ENCODE measurements around the gene SLC43A1. TPM values are rescaled to one million over a fixed set of nuclear protein-coding genes. Genes with fewer than 3 reads are reported as not detected.

SLC43A1 gene
- total RNA-seq, 1 experiment from 2014 or later, result 238 TPM

DNA sequence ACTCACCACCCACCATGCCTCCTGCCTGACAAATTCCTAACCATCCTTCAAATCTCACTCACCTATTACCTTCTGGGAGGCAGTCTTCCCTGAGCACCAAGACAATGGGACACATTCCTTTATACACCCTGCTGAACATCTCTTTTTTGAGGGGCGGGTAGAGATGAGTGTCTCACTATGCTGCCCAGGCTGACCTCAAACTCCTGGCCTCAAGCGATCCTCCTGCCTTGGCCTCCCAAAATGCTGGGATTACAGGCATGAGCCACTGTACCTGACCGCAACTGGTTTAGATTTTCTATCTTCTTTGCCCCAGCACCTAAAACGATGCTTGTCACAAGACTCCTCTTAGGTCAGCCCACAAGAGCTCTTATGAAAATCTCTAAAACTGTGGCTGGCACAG, 7.9 kb upstream of the SLC43A1 start:
- H3K4me2 ChIP-seq (ENCODE audit: low read depth, low read length, poor library complexity, severe bottlenecking), result no peak overlapping the region
- no peaks in the 10 kb centered on the region; the same call in 1 of the 2 replicates for H3K4me1 ChIP-seq (ENCODE audit: low read length)

DNA sequence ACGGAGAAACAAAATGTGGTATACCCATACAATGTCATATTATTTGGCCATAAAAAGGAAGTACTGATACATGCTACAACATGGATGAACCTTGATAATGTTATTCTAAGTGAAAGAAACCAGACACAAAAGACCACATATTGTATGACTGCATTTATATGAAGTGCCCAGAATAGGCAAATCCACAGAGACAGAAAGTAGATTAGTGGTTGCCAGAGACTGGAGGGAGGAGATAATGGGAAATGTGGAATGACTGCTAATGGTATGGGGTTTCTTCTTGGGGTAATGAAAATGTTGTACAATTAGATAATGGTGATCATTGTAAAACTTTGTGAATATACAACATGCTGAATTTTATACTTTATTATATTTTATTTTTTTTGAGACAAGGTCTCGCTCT, 5.6 kb upstream of the SLC43A1 start:
- peaks cover 1% of the 10 kb centered on the region for H3K4me1 ChIP-seq (ENCODE audit: low read length)
- H3K4me2 ChIP-seq (ENCODE audit: low read depth, low read length, poor library complexity, severe bottlenecking), result no peak overlapping the region
- H3K9ac ChIP-seq (ENCODE audit: low read length), result no peak overlapping the region
- DNase-seq, result no peak
- H2AFZ ChIP-seq (ENCODE audit: low read length), result no peak overlapping the region
- no peaks in the 10 kb centered on the region for H3K27me3 ChIP-seq (ENCODE audit: low read length)
- H3K27ac ChIP-seq (ENCODE audit: low read length), result no peak overlapping the region
- no peaks in the 10 kb centered on the region for H3K36me3 ChIP-seq (ENCODE audit: insufficient read depth, low read length)
- H3K9me3 ChIP-seq (ENCODE audit: low read length), result no peaks in the 10 kb centered on the region
- H3K4me3 ChIP-seq (ENCODE audit: low read length), result no peak overlapping the region
- H3K79me2 ChIP-seq (ENCODE audit: low read length), result no peaks in the 10 kb centered on the region
- H3K9me2 ChIP-seq (replicated peaks; ENCODE audit: insufficient read depth, low read length), result no peaks in the 10 kb centered on the region
- H4K20me1 ChIP-seq (ENCODE audit: insufficient read depth, low read depth, low read length), result no peaks in the 10 kb centered on the region

More for the DNA sequence above, 7.9 kb upstream of the SLC43A1 start:
- Histone ChIP-seq H3K4me3 (ENCODE audit: low read length) (no peak overlapping the region), H3K9me2 (replicated peaks; ENCODE audit: insufficient read depth, low read length) (no peaks in the 10 kb centered on the region), H3K36me3 (ENCODE audit: insufficient read depth, low read length) (0 out of 2 replicates have a peak, but pooled peaks cover 5% of the 10 kb centered on the region), H3K27me3 (ENCODE audit: low read length) (no peaks in the 10 kb centered on the region), H3K9ac (ENCODE audit: low read length) (no peak overlapping the region), H2AFZ (ENCODE audit: low read length) (no peak overlapping the region), H3K79me2 (ENCODE audit: low read length) (no peaks in the 10 kb centered on the region), H3K9me3 (ENCODE audit: low read length) (no peaks in the 10 kb centered on the region), H3K27ac (ENCODE audit: low read length) (no peak overlapping the region), H4K20me1 (ENCODE audit: insufficient read depth, low read depth, low read length) (no peaks in the 10 kb centered on the region)
- no peak for DNase-seq

GRCh38 chr11:57516061-57516443, 550 bp upstream of the SLC43A1 start:
- H2AFZ ChIP-seq (ENCODE audit: low read length), result peak overlapping the region; percentile 98
- H3K9ac ChIP-seq (ENCODE audit: low read length), result peak overlapping the region; percentile 99
- H3K9me2 ChIP-seq (replicated peaks; ENCODE audit: insufficient read depth, low read length), result no peaks in the 10 kb centered on the region
- H3K9me3 ChIP-seq (ENCODE audit: low read length), result no peaks in the 10 kb centered on the region
- H3K27ac ChIP-seq (ENCODE audit: low read length), result no peak overlapping the region
- no peak for DNase-seq
- H3K4me3 ChIP-seq (ENCODE audit: low read length), result peak overlapping the region; percentile 97
- no peaks in the 10 kb centered on the region; the same call in 1 of the 2 replicates for H4K20me1 ChIP-seq (ENCODE audit: insufficient read depth, low read depth, low read length)
- H3K79me2 ChIP-seq (ENCODE audit: low read length), result peaks cover 43% of the 10 kb centered on the region
- no peaks in the 10 kb centered on the region; the same call in 1 of the 2 replicates for H3K36me3 ChIP-seq (ENCODE audit: insufficient read depth, low read length)
- H3K4me1 ChIP-seq (ENCODE audit: low read length), result peaks cover 34% of the 10 kb centered on the region
- H3K27me3 ChIP-seq (ENCODE audit: low read length), result no peaks in the 10 kb centered on the region
- peak overlapping the region; percentile 91 for H3K4me2 ChIP-seq (ENCODE audit: low read depth, low read length, poor library complexity, severe bottlenecking)

DNA sequence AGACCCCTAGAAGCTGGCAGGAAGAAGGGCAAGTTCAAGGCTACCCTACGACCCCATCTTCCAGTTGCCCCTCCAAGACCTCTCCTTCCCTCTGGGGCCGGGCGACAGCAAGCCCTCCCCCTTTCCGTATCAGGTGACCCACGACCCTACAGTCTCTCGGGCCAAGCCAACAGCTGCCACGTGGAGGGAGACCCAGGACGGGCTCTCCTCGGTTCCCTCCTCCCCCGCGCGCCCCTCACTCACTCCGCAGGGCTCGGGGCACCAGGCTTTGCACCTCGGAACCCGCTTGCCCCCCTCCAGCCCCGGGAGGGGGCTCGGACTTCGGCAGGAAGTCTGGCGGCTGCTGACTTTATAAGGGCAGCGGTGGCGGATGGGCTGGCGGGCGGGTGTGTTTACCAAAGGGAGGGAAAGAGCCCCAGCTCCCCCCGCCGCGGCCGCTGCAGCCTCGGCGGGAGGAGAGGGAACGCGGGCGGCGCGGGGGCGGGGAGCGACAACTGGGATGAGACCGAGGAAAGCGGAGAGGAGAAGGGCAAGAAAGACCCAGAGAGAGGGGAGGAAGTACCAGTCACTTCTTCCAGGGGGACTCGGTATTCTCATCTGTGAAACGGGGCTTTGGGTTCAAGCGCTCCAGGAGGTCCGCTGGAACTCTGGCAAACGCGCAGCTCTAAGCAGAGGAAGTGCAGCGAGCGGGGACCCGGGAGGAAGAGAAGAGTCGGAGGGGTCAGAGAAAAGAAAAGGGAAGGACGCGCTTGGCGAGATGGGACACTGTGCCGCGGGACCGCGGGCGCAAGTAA, 767 bp downstream of the SLC43A1 start:
- no peaks in the 10 kb centered on the region for H3K9me2 ChIP-seq (replicated peaks; ENCODE audit: insufficient read depth, low read length)
- peak overlapping the region; percentile 99 for H3K9ac ChIP-seq (ENCODE audit: low read length)
- no peaks in the 10 kb centered on the region for H3K9me3 ChIP-seq (ENCODE audit: low read length)
- peak overlapping the region; percentile 97 for H3K4me3 ChIP-seq (ENCODE audit: low read length)
- peak overlapping the region; percentile 95 for H3K27ac ChIP-seq (ENCODE audit: low read length)
- no peaks in the 10 kb centered on the region; the same call in 1 of the 2 replicates for H4K20me1 ChIP-seq (ENCODE audit: insufficient read depth, low read depth, low read length)
- H3K4me1 ChIP-seq (ENCODE audit: low read length), result peaks cover 41% of the 10 kb centered on the region
- peak overlapping the region; percentile 91 for H3K4me2 ChIP-seq (ENCODE audit: low read depth, low read length, poor library complexity, severe bottlenecking)
- H3K27me3 ChIP-seq (ENCODE audit: low read length), result no peaks in the 10 kb centered on the region
- H3K79me2 ChIP-seq (ENCODE audit: low read length), result peaks cover 49% of the 10 kb centered on the region
- peak overlapping the region; percentile 69; the same call in 1 of the 2 replicates for H2AFZ ChIP-seq (ENCODE audit: low read length)
- H3K36me3 ChIP-seq (ENCODE audit: insufficient read depth, low read length), result no peaks in the 10 kb centered on the region; the same call in none of the 2 replicates
- peak; percentile 77 for DNase-seq

DNA sequence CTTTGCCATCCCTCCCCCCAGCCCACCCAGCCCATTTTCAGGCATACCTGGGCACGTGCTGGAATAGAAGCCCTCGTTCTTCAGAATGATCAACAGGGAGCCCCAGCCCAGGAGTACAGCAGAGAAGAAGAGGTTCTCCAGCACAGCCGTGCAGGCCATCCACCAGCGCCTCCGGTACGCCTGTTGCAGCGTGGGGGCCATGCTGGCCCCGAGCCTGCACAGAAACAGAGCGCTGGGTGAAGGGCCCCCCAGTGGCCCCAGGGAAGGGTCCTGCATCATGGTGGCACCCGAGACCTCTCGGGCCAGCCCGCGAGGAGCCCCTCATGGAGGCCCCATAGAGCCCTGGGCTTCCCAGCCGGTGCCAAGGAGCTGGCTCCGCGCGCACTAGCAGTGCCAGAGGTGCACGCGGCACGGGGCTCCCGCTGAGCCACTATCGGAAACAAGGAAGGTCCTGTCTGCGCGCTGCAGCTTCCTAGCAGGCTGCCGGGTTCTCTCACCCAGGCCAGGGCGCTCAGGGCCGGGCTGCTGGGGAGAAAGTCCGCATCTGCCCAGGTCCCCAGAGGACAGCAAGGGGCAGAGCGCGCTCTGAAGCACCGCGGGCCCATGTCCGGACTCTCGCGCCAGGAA, 1.5 kb downstream of the SLC43A1 start:
- Histone ChIP-seq H4K20me1 (ENCODE audit: insufficient read depth, low read depth, low read length) (no peaks in the 10 kb centered on the region; the same call in 1 of the 2 replicates), H3K79me2 (ENCODE audit: low read length) (peaks cover 53% of the 10 kb centered on the region), H3K9me3 (ENCODE audit: low read length) (no peaks in the 10 kb centered on the region), H2AFZ (ENCODE audit: low read length) (0 out of 2 replicates have a peak overlapping the region, but pooled peaks have one; percentile 69), H3K9me2 (replicated peaks; ENCODE audit: insufficient read depth, low read length) (no peaks in the 10 kb centered on the region), H3K4me1 (ENCODE audit: low read length) (peaks cover 43% of the 10 kb centered on the region), H3K9ac (ENCODE audit: low read length) (peak overlapping the region; percentile 99), H3K27me3 (ENCODE audit: low read length) (no peaks in the 10 kb centered on the region), H3K4me3 (ENCODE audit: low read length) (peak overlapping the region; percentile 97), H3K4me2 (ENCODE audit: low read depth, low read length, poor library complexity, severe bottlenecking) (peak overlapping the region; percentile 91), H3K27ac (ENCODE audit: low read length) (peak overlapping the region; percentile 95), H3K36me3 (ENCODE audit: insufficient read depth, low read length) (peaks cover under 1% of the 10 kb centered on the region)
- peak; percentile 79 for DNase-seq

DNA sequence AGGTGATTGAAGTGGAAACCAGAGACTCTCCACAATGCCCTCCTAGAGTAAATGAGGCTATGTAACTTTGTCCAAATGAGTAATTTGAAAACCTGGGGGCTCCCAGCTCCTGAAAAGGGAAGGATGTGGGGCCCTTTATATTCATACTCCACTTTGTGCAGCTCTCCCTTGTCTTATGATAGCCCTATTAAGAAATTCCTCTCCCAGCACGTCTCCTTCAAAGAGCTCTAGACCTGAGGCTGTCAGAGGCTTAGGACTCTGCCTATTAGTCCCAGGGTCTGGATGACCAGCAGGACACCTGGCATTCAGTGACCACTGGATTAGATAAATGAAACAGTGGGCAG, 2.1 kb downstream of the SLC43A1 start:
- H3K27ac ChIP-seq (ENCODE audit: low read length), result peak overlapping the region; percentile 95
- peak overlapping the region; percentile 97 for H3K4me3 ChIP-seq (ENCODE audit: low read length)
- no peaks in the 10 kb centered on the region for H3K9me3 ChIP-seq (ENCODE audit: low read length)
- H3K9me2 ChIP-seq (replicated peaks; ENCODE audit: insufficient read depth, low read length), result no peaks in the 10 kb centered on the region
- peak overlapping the region; percentile 91 for H3K4me2 ChIP-seq (ENCODE audit: low read depth, low read length, poor library complexity, severe bottlenecking)
- no peak overlapping the region for H2AFZ ChIP-seq (ENCODE audit: low read length)
- H4K20me1 ChIP-seq (ENCODE audit: insufficient read depth, low read depth, low read length), result no peaks in the 10 kb centered on the region; the same call in 1 of the 2 replicates
- H3K9ac ChIP-seq (ENCODE audit: low read length), result peak overlapping the region; percentile 99
- H3K79me2 ChIP-seq (ENCODE audit: low read length), result peaks cover 59% of the 10 kb centered on the region
- no peaks in the 10 kb centered on the region for H3K27me3 ChIP-seq (ENCODE audit: low read length)
- peak; percentile 54 for DNase-seq
- peaks cover 47% of the 10 kb centered on the region for H3K4me1 ChIP-seq (ENCODE audit: low read length)
- peaks cover 7% of the 10 kb centered on the region for H3K36me3 ChIP-seq (ENCODE audit: insufficient read depth, low read length)

- H3K9me2 ChIP-seq (replicated peaks; ENCODE audit: insufficient read depth, low read length), result no peaks in the 10 kb centered on the region
- peak overlapping the region; percentile 97 for H3K4me3 ChIP-seq (ENCODE audit: low read length)
- peaks cover 9% of the 10 kb centered on the region for H3K36me3 ChIP-seq (ENCODE audit: insufficient read depth, low read length)
- H3K27ac ChIP-seq (ENCODE audit: low read length), result peak overlapping the region; percentile 95
- H4K20me1 ChIP-seq (ENCODE audit: insufficient read depth, low read depth, low read length), result no peaks in the 10 kb centered on the region; the same call in 1 of the 2 replicates
- H3K27me3 ChIP-seq (ENCODE audit: low read length), result no peaks in the 10 kb centered on the region
- peaks cover 47% of the 10 kb centered on the region for H3K4me1 ChIP-seq (ENCODE audit: low read length)
- H3K79me2 ChIP-seq (ENCODE audit: low read length), result peaks cover 64% of the 10 kb centered on the region
- no peak overlapping the region for H2AFZ ChIP-seq (ENCODE audit: low read length)
- peak overlapping the region; percentile 91 for H3K4me2 ChIP-seq (ENCODE audit: low read depth, low read length, poor library complexity, severe bottlenecking)
- no peaks in the 10 kb centered on the region for H3K9me3 ChIP-seq (ENCODE audit: low read length)
- peak overlapping the region; percentile 99 for H3K9ac ChIP-seq (ENCODE audit: low read length)
- DNase-seq, result no peak
These were observed 2.7 kb downstream of the SLC43A1 start for GRCh38 chr11:57512646-57513451.

Measured in Karpas-422 (cell line).